Retina (tissue), 1 donor: Measurements from ENCODE around the gene IWS1.
A peak's percentile ranks its signal among the peaks of the same experiment; 100 is the strongest.
"Not testable (repeated sequence)": the region's sequence is repeated elsewhere in the genome, so short reads cannot be mapped to it uniquely, and the experiment has no call there.

Experiments
- DNase-seq: peaks from one replicate; pipeline ENCODE4 v3.0.0-alpha.2; 2016

The IWS1 gene

GRCh38 chr2:127527001-127527804 is 914 bp upstream of the IWS1 start:
- peak; percentile 14 for DNase-seq

GRCh38 chr2:127525691-127526131 is 578 bp downstream of the IWS1 start:
- no peak for DNase-seq

- DNase-seq = not testable (repeated sequence)
These were observed 2.0 kb downstream of the IWS1 start for GRCh38 chr2:127524198-127524834.

- DNase-seq = no peak
These were observed 2.9 kb downstream of the IWS1 start for GRCh38 chr2:127523269-127523939.

GRCh38 chr2:127520424-127520823 is 5.9 kb downstream of the IWS1 start:
- DNase-seq = no peak

- no peak for DNase-seq
These were observed 8.8 kb downstream of the IWS1 start for GRCh38 chr2:127517465-127517864.

GRCh38 chr2:127516041-127516762 is 10.1 kb downstream of the IWS1 start:
- no peak for DNase-seq

GRCh38 chr2:127515383-127515915 is 10.8 kb downstream of the IWS1 start:
- DNase-seq = no peak

- no peak for DNase-seq
These were observed 11.8 kb downstream of the IWS1 start for GRCh38 chr2:127514485-127514884.

- DNase-seq = no peak
These were observed 12.2 kb downstream of the IWS1 start for GRCh38 chr2:127514076-127514475.

- no peak for DNase-seq
These were observed 13.9 kb downstream of the IWS1 start for GRCh38 chr2:127512362-127512761.

GRCh38 chr2:127511917-127512316 is 14.4 kb downstream of the IWS1 start:
- no peak for DNase-seq

GRCh38 chr2:127511090-127511695 is 15.1 kb downstream of the IWS1 start:
- no peak for DNase-seq

- no peak for DNase-seq
These were observed 16.2 kb downstream of the IWS1 start for GRCh38 chr2:127510073-127510472.

- no peak for DNase-seq
These were observed 17.7 kb downstream of the IWS1 start for GRCh38 chr2:127508631-127509034.

- no peak for DNase-seq
These were observed 18.2 kb downstream of the IWS1 start for GRCh38 chr2:127508023-127508630.

GRCh38 chr2:127506510-127506909 is 19.8 kb downstream of the IWS1 start:
- no peak for DNase-seq

GRCh38 chr2:127504552-127505430 is 21.5 kb downstream of the IWS1 start:
- no peak for DNase-seq

GRCh38 chr2:127503491-127503890 is 22.8 kb downstream of the IWS1 start:
- no peak for DNase-seq

- no peak for DNase-seq
These were observed 27.9 kb downstream of the IWS1 start for GRCh38 chr2:127498386-127498785.

GRCh38 chr2:127490283-127490682 is 36.0 kb downstream of the IWS1 start:
- no peak for DNase-seq
